ENCODE measurements around the gene QPCTL. TPM values are rescaled to one million over a fixed set of nuclear protein-coding genes. Genes with fewer than 3 reads are reported as not detected.

The QPCTL gene
- total and polyA plus RNA-seq, 10 of the 15 experiments (the other 5 are each of a cell fraction or from before 2014, with no cell fraction given), result 1.1 to 22.6 (median 11.2) TPM

GRCh38 chr19:45705710-45706415 is 13.4 kb downstream of the QPCTL start (continued):
- TF ChIP-seq REST (IDR thresholded peaks at IDR 0.05; ENCODE audit: low read depth, low read length) (no peak), RCOR1 (conservative IDR thresholded peaks at IDR 0.05; ENCODE audit: low read depth, low read length) (no peak), KDM1A (IDR thresholded peaks at IDR 0.05; ENCODE audit: borderline replicate concordance) (peak; percentile 93; the same call in 1 of the 2 replicates), ZNF687 (IDR thresholded peaks at IDR 0.05) (no peak), SMARCA5 (IDR thresholded peaks at IDR 0.05) (peak; percentile 94; the same call in 1 of the 2 replicates), SP1 (IDR thresholded peaks at IDR 0.05; ENCODE audit: low read depth, low read length) (no peak), ZNF384 (IDR thresholded peaks at IDR 0.05; ENCODE audit: borderline replicate concordance, low read depth, low read length) (no peak), ZBED1 (IDR thresholded peaks at IDR 0.05; ENCODE audit: borderline replicate concordance) (no peak), USF1 (IDR thresholded peaks at IDR 0.05; ENCODE audit: borderline replicate concordance, extremely low read length, insufficient read depth, low read depth, low read length) (no peak), EP300 (IDR thresholded peaks at IDR 0.05; ENCODE audit: borderline replicate concordance in 1 of 2, control insufficient read depth in 1 of 2, low read depth in 2 of 2, low read length in 2 of 2) (no peak), RBBP5 (conservative IDR thresholded peaks at IDR 0.05) (no peak), CREM (IDR thresholded peaks at IDR 0.05; ENCODE audit: low read depth) (no peak), EGR1 (IDR thresholded peaks at IDR 0.05; ENCODE audit: borderline replicate concordance in 1 of 2, low read depth in 2 of 2, low read length in 2 of 2) (no peak), GABPA (IDR thresholded peaks at IDR 0.05; ENCODE audit: low read depth) (no peak), ZSCAN29 (IDR thresholded peaks at IDR 0.05) (no peak), GATAD2B (conservative IDR thresholded peaks at IDR 0.05; ENCODE audit: low read depth) (no peak), NKRF (conservative IDR thresholded peaks at IDR 0.05) (peak; percentile 78), RAD21 (IDR thresholded peaks at IDR 0.05; ENCODE audit: insufficient read depth, low read depth, low read length) (no peak), BRCA1 (IDR thresholded peaks at IDR 0.05; ENCODE audit: low read depth, low read length) (no peak)
